A549 treated with Hydrocortisone at 1 μM for 4 hours (cell line): ENCODE measurements around the gene CATSPER1. TPM values are rescaled to one million over a fixed set of nuclear protein-coding genes. Genes with fewer than 3 reads are reported as not detected.

Experiments
- total RNA-seq: library from RNA; stranded (reverse); fragments of 200-300 nt; extraction: Qiagen RNA extraction; gene quantifications from 5 replicates; pipeline ENCODE4 v1.2.3, GENCODE V29; 2022

Gene CATSPER1
- total RNA-seq = 0.98 to 1.4 TPM (median 1.3 TPM) in 5 replicates

GRCh38 chr11:66026017-66026529, at the start of gene CATSPER1:
Gene CATSPER1, minus strand, starts transcription at chr11:66026479. Its CDS starts 100 bp downstream, at chr11:66026379.

GRCh38 chr11:66069715-66070603, 43.7 kb upstream of the CATSPER1 start, which contains the start of gene PACS1:
Gene PACS1, plus strand, starts transcription at chr11:66070272. Its CDS starts 215 bp downstream, at chr11:66070487.

GRCh38 chr11:66051766-66052663, 25.7 kb upstream of the CATSPER1 start, which contains the start of gene SF3B2:
Gene SF3B2, plus strand, starts transcription at chr11:66052364. Its CDS starts 21 bp downstream, at chr11:66052385.

GRCh38 chr11:66048547-66049323, 22.5 kb upstream of the CATSPER1 start, which contains the start of gene GAL3ST3:
Gene GAL3ST3, minus strand, starts transcription at chr11:66049161. Its CDS starts 3,746 bp downstream, at chr11:66045415.

GRCh38 chr11:66011785-66012303, 14.4 kb downstream of the CATSPER1 start, which contains the start of gene CST6:
Gene CST6, plus strand, starts transcription at chr11:66012008. Its CDS starts 37 bp downstream, at chr11:66012045.

GRCh38 chr11:66001942-66002647, 24.2 kb downstream of the CATSPER1 start, which contains the start of the genes BANF1 and EIF1AD:
Gene BANF1, plus strand, starts transcription at chr11:66002503. Its CDS starts 748 bp downstream, at chr11:66003251.
Gene EIF1AD, minus strand, starts transcription at chr11:66002157. Its CDS starts 1,768 bp downstream, at chr11:66000389.

Other genes starting within 250 kb of the CATSPER1 start
- gene AP5B1, start 245.5 kb downstream of the CATSPER1 start, total RNA-seq = 8.5 to 11.9 TPM (median 10.8 TPM) in 5 replicates
- gene OVOL1, start 239.4 kb downstream of the CATSPER1 start, total RNA-seq = 0.03 to 0.13 TPM (median 0.08 TPM) in 3 of 5 replicates, not detected in the others
- gene SNX32, start 192.5 kb downstream of the CATSPER1 start, total RNA-seq = 0.06 to 0.11 TPM (median 0.08 TPM) in 3 of 5 replicates, not detected in the others
- gene CFL1, start 168.3 kb downstream of the CATSPER1 start, total RNA-seq = 1,998 to 2,345 TPM (median 2,265 TPM) in 5 replicates
- gene MUS81, start 166.0 kb downstream of the CATSPER1 start, total RNA-seq = 24.8 to 34.3 TPM (median 33.8 TPM) in 5 replicates
- gene EFEMP2, start 153.7 kb downstream of the CATSPER1 start, total RNA-seq = 0.78 to 1.3 TPM (median 0.94 TPM) in 5 replicates
- 0.06 to 0.13 TPM (median 0.09 TPM) in 3 of 5 replicates, not detected in the others for gene CTSW, start 146.6 kb downstream of the CATSPER1 start, total RNA-seq
- 70.0 to 85.8 TPM (median 82.0 TPM) in 5 replicates for gene FIBP, start 138.0 kb downstream of the CATSPER1 start, total RNA-seq
- gene CCDC85B, start 135.8 kb downstream of the CATSPER1 start, total RNA-seq = 18.2 to 42.2 TPM (median 39.0 TPM) in 5 replicates
- 97.6 to 169 TPM (median 123 TPM) in 5 replicates for gene FOSL1, start 126.1 kb downstream of the CATSPER1 start, total RNA-seq
- 36.2 to 49.2 TPM (median 42.8 TPM) in 5 replicates for gene C11orf68, start 107.4 kb downstream of the CATSPER1 start, total RNA-seq
- gene DRAP1, start 107.1 kb downstream of the CATSPER1 start, total RNA-seq = 154 to 246 TPM (median 196 TPM) in 5 replicates
- not detected in 5 replicates for gene TSGA10IP, start 81.0 kb downstream of the CATSPER1 start, total RNA-seq
- gene SART1, start 64.7 kb downstream of the CATSPER1 start, total RNA-seq = 43.5 to 63.3 TPM (median 54.0 TPM) in 5 replicates
- 36.3 to 54.2 TPM (median 37.8 TPM) in 5 replicates for gene EIF1AD, start 24.3 kb downstream of the CATSPER1 start, total RNA-seq
- 350 to 491 TPM (median 479 TPM) in 5 replicates for gene BANF1, start 24.0 kb downstream of the CATSPER1 start, total RNA-seq
- not detected in 5 replicates for gene CST6, start 14.5 kb downstream of the CATSPER1 start, total RNA-seq
- gene GAL3ST3, start 22.7 kb upstream of the CATSPER1 start, total RNA-seq = not detected in 5 replicates
- gene SF3B2, start 25.9 kb upstream of the CATSPER1 start, total RNA-seq = 162 to 202 TPM (median 169 TPM) in 5 replicates
- gene PACS1, start 43.8 kb upstream of the CATSPER1 start, total RNA-seq = 57.6 to 92.8 TPM (median 81.4 TPM) in 5 replicates
- gene KLC2, start 231.2 kb upstream of the CATSPER1 start, total RNA-seq = 41.0 to 47.0 TPM (median 43.4 TPM) in 5 replicates
- gene RAB1B, start 242.2 kb upstream of the CATSPER1 start, total RNA-seq = 132 to 146 TPM (median 141 TPM) in 5 replicates